HCT116 (cell line): Measurements from ENCODE around the gene GRSF1. TPM values are rescaled to one million over a fixed set of nuclear protein-coding genes. Genes with fewer than 3 reads are reported as not detected.

Experiments
- ATAC-seq: fragments of 200-7000 bp; cut with Tn5 transposase; 2 replicates; pipeline ENCODE4 v1.9.1; 2020; ENCODE audit warnings: mild to moderate bottlenecking, moderate library complexity
- BruUV-seq: library from RNA; stranded (reverse); fragments of 400-500 nt; replicated peaks from 2 replicates; lab custom pipeline; 2021; lab: Mats Ljungman, UMichigan
- CTCF ChIA-PET: fragments of 300-600 bp; sonication (Branson Sonifier 250); formaldehyde crosslinking; loops from one replicate; lab custom pipeline; 2021; ENCODE audit warnings: antibody characterized with exemption; lab: Charles Lee
- POLR2A ChIA-PET: fragments of 300-600, 350-600 bp; sonication (Branson Sonifier 250); formaldehyde crosslinking; loops from one replicate; lab custom pipeline; 2021; ENCODE audit warnings: antibody characterized with exemption; lab: Charles Lee
- RAD21 ChIA-PET, 2 experiments: fragments of 300-600 bp; sonication (Branson Sonifier 250); formaldehyde crosslinking; loops; one replicate each; lab custom pipeline; 2023; ENCODE audit warnings: low total read pairs in 2 of 2; ENCODE audit not compliant: uncharacterized antibody in 2 of 2, unreplicated experiment in 2 of 2, low non-redundant PET in 1 of 2; lab: Charles Lee
- DNase-seq: peaks from one replicate; pipeline ENCODE4 v3.0.0-alpha.2; 2010; ENCODE audit warnings: low read depth, low spot score
- H2AFZ ChIP-seq: fragments of 200-600 bp; shearing (Covaris generic), sonication (generic); 2 replicates; pipeline ENCODE4 v1.6.1; 2017; ENCODE audit warnings: low read depth, mixed run types, mixed read lengths, antibody characterized with exemption, low read length; ENCODE audit not compliant: poor library complexity, severe bottlenecking
- H3K27ac ChIP-seq: 2 replicates; pipeline ENCODE4 v1.5.1; 2012; ENCODE audit warnings: low read depth, low read length
- H3K27me3 ChIP-seq: fragments of 200-600 bp; sonication (generic); 2 replicates; pipeline ENCODE4 v1.6.1; 2016; ENCODE audit warnings: mixed run types, low read length, mixed read lengths; ENCODE audit not compliant: insufficient read depth
- H3K36me3 ChIP-seq, 2 experiments: fragments of 200-500 bp in 1 of 2; fragments of 200-600 bp in 1 of 2; sonication (Bioruptor generic) in 1 of 2; sonication (generic) in 1 of 2; 2 replicates each; pipeline versions ENCODE4 v1.5.1 to v1.6.1; 2014 to 2016; ENCODE audit warnings: low read length in 2 of 2, inconsistent platforms in 1 of 2, mixed read lengths in 1 of 2, mixed run types in 1 of 2; ENCODE audit not compliant: insufficient read depth in 2 of 2, control insufficient read depth in 1 of 2
- H3K4me1 ChIP-seq, 2 experiments: fragments of 200-600 bp in 1 of 2; sonication (generic) in 1 of 2; 2 replicates each; pipeline versions ENCODE4 v1.5.1 to v1.6.1; 2012 to 2017; ENCODE audit warnings: low read length in 2 of 2, inconsistent platforms in 1 of 2, mild to moderate bottlenecking in 1 of 2, mixed read lengths in 1 of 2, mixed run types in 1 of 2, moderate library complexity in 1 of 2; ENCODE audit not compliant: insufficient read depth in 2 of 2, control insufficient read depth in 1 of 2
- H3K4me2 ChIP-seq: fragments of 200-600 bp; sonication (generic); 2 replicates; pipeline ENCODE4 v1.6.1; 2017; ENCODE audit warnings: mixed run types, low read length, mixed read lengths
- H3K4me3 ChIP-seq, 2 experiments: fragments of 200-600 bp in 1 of 2; sonication (generic) in 1 of 2; replicated peaks in 1 of 2; 2 replicates each; pipeline ENCODE4 v1.5.1; 2011 to 2016; ENCODE audit warnings: low read length in 2 of 2, control low read depth in 1 of 2, low read depth in 1 of 2, mild to moderate bottlenecking in 1 of 2, mixed read lengths in 1 of 2, mixed run types in 1 of 2
- H3K79me2 ChIP-seq: fragments of 200-600 bp; sonication (generic); 2 replicates; pipeline ENCODE4 v1.6.1; 2017; ENCODE audit warnings: mild to moderate bottlenecking, mixed run types, low read length, moderate library complexity, mixed read lengths; ENCODE audit not compliant: insufficient read depth
- H3K9ac ChIP-seq: fragments of 200-600 bp; sonication (generic); 2 replicates; pipeline ENCODE4 v1.6.1; 2016; ENCODE audit warnings: low read length, mixed read lengths
- H3K9me2 ChIP-seq: fragments of 200-600 bp; sonication (generic), shearing (Covaris generic); 2 replicates; pipeline ENCODE4 v1.6.1; 2017; ENCODE audit warnings: mixed run types, mild to moderate bottlenecking, moderate library complexity; ENCODE audit not compliant: insufficient read depth
- H3K9me3 ChIP-seq, 2 experiments: fragments of 200-500 bp in 1 of 2; fragments of 200-600 bp in 1 of 2; sonication (Bioruptor generic) in 1 of 2; sonication (generic) in 1 of 2; 2 replicates each; pipeline ENCODE4 v1.6.1; 2014 to 2017; ENCODE audit warnings: low read length in 2 of 2, mixed read lengths in 2 of 2, inconsistent platforms in 1 of 2, low read depth in 1 of 2, mild to moderate bottlenecking in 1 of 2, mixed run types in 1 of 2, moderate library complexity in 1 of 2; ENCODE audit not compliant: control insufficient read depth in 1 of 2, insufficient read depth in 1 of 2
- H4K20me1 ChIP-seq: fragments of 200-600 bp; sonication (generic), shearing (Covaris generic); 2 replicates; pipeline ENCODE4 v1.6.1; 2017; ENCODE audit warnings: mixed run types, mild to moderate bottlenecking, moderate library complexity; ENCODE audit not compliant: insufficient read depth
- CBX3 ChIP-seq: IDR thresholded peaks from 2 replicates; pipeline ENCODE4 v1.6.1; 2012; ENCODE audit warnings: low read depth
- EGR1 ChIP-seq: IDR thresholded peaks from 2 replicates; pipeline ENCODE4 v1.6.1; 2012; ENCODE audit warnings: low read depth
- ELF1 ChIP-seq: IDR thresholded peaks from 2 replicates; pipeline ENCODE4 v1.6.1; 2012; ENCODE audit warnings: low read depth, borderline replicate concordance
- EZH2 ChIP-seq: fragments of 200-600 bp; sonication (generic); IDR thresholded peaks from 2 replicates; pipeline ENCODE4 v1.6.1; 2017; ENCODE audit warnings: antibody characterized with exemption, mixed run types
- FOSL1 ChIP-seq: IDR thresholded peaks from 2 replicates; pipeline ENCODE4 v1.6.1; 2012; ENCODE audit warnings: low read depth
- JUND ChIP-seq: IDR thresholded peaks from 2 replicates; pipeline ENCODE4 v1.6.1; 2012
- MAX ChIP-seq: IDR thresholded peaks from 2 replicates; pipeline ENCODE4 v1.6.1; 2012
- RAD21 ChIP-seq: IDR thresholded peaks from 2 replicates; pipeline ENCODE4 v1.6.1; 2012; ENCODE audit warnings: low read depth, mild to moderate bottlenecking
- SIN3A ChIP-seq: IDR thresholded peaks from 2 replicates; pipeline ENCODE4 v1.6.1; 2012; ENCODE audit warnings: low read depth
- SRF ChIP-seq: IDR thresholded peaks from 2 replicates; pipeline ENCODE4 v1.6.1; 2012; ENCODE audit warnings: low read depth
- TCF7L2 ChIP-seq: IDR thresholded peaks from 2 replicates; pipeline ENCODE4 v1.7.0; 2011; ENCODE audit warnings: borderline replicate concordance, inconsistent platforms; ENCODE audit not compliant: insufficient read depth, insufficient read length; ENCODE audit errors: extremely low read depth
- YY1 ChIP-seq: IDR thresholded peaks from 2 replicates; pipeline ENCODE4 v1.6.1; 2011; ENCODE audit warnings: low read length, low read depth, moderate library complexity, mild to moderate bottlenecking; ENCODE audit not compliant: insufficient replicate concordance; ENCODE audit errors: extremely low read depth
- intact Hi-C: fragments of 100-400 bp; cut with micrococcal nuclease; formaldehyde crosslinking; loops from 2 replicates; pipeline ENCODE4 v1.10.0; 2022
- total RNA-seq: library from RNA; stranded (reverse); gene quantifications from one replicate; pipeline ENCODE4 v1.2.1, GENCODE V29; 2021; ENCODE audit not compliant: unreplicated experiment
- TF ChIP-seq, protein P1 (sequence below): IDR thresholded peaks from 2 replicates; pipeline ENCODE4 v1.6.1; 2012
- TF ChIP-seq, protein P2 (sequence below): IDR thresholded peaks from 2 replicates; pipeline ENCODE4 v1.6.1; 2011; ENCODE audit warnings: mild to moderate bottlenecking, low read length, moderate library complexity; ENCODE audit not compliant: insufficient replicate concordance; ENCODE audit errors: extremely low read depth

Gene GRSF1
- total RNA-seq, 1 experiment from 2014 or later, result 131 TPM

DNA sequence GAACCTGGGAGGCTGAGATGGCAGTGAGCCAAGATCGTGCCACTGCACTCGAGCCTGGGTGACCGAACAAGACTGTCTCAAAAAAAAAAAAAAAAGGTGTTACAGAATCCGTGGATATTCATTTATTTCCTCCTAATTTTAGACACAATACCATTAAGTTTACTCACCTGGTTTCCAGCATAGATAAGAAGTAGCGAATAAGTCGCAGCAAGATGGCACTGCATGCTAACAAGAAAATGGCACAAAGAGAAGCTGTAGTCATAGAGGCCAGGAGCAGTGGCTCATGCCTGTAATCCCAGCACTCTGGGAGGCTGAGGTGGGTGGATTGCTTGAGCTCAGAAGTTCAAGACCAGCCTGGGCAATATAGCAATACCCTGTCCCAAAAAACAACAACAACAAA lies 45.5 kb upstream of the GRSF1 start:
- POLR2A ChIA-PET, result no interaction called here
- CTCF ChIA-PET, result no interaction called here
- DNase-seq, result no peak
- Histone ChIP-seq H3K4me1 (no peaks in the 10 kb centered on the region), H4K20me1 (no peaks in the 10 kb centered on the region), H3K4me3 (no peak overlapping the region), H3K79me2 (no peaks in the 10 kb centered on the region), H3K27me3 (no peaks in the 10 kb centered on the region), H3K9me3 (no peaks in the 10 kb centered on the region), H3K27ac (no peak overlapping the region), H2AFZ (no peak overlapping the region), H3K9me2 (no peaks in the 10 kb centered on the region), H3K36me3 (no peaks in the 10 kb centered on the region), H3K9ac (no peak overlapping the region), H3K4me2 (no peak overlapping the region)
- no TSS peak for BruUV-seq
- RAD21 ChIA-PET, result no interaction called here
- no peak for TF ChIP-seq YY1
- TF ChIP-seq, protein P1, sequence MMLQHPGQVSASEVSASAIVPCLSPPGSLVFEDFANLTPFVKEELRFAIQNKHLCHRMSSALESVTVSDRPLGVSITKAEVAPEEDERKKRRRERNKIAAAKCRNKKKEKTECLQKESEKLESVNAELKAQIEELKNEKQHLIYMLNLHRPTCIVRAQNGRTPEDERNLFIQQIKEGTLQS, result no peak
- TF ChIP-seq MAX, result no peak
- intact Hi-C loops, result no loop called here
- ATAC-seq, result no peak

GRCh38 chr4:70880739-70881138 lies 41.0 kb upstream of the GRSF1 start:
- BruUV-seq, result no TSS peak
- CTCF ChIA-PET, result no interaction called here
- Histone ChIP-seq H4K20me1 (no peaks in the 10 kb centered on the region), H3K4me3 (no peak overlapping the region), H2AFZ (no peak overlapping the region), H3K4me2 (no peak overlapping the region), H3K36me3 (no peaks in the 10 kb centered on the region), H3K9ac (no peak overlapping the region), H3K4me1 (no peaks in the 10 kb centered on the region), H3K9me2 (no peaks in the 10 kb centered on the region), H3K27me3 (no peaks in the 10 kb centered on the region), H3K79me2 (no peaks in the 10 kb centered on the region), H3K27ac (no peak overlapping the region), H3K9me3 (no peaks in the 10 kb centered on the region)
- POLR2A ChIA-PET, result no interaction called here
- TF ChIP-seq RAD21, result no peak
- no peak for TF ChIP-seq JUND
- TF ChIP-seq, protein P2, sequence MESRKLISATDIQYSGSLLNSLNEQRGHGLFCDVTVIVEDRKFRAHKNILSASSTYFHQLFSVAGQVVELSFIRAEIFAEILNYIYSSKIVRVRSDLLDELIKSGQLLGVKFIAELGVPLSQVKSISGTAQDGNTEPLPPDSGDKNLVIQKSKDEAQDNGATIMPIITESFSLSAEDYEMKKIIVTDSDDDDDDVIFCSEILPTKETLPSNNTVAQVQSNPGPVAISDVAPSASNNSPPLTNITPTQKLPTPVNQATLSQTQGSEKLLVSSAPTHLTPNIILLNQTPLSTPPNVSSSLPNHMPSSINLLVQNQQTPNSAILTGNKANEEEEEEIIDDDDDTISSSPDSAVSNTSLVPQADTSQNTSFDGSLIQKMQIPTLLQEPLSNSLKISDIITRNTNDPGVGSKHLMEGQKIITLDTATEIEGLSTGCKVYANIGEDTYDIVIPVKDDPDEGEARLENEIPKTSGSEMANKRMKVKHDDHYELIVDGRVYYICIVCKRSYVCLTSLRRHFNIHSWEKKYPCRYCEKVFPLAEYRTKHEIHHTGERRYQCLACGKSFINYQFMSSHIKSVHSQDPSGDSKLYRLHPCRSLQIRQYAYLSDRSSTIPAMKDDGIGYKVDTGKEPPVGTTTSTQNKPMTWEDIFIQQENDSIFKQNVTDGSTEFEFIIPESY, result no peak
- no peak for TF ChIP-seq EGR1
- TF ChIP-seq CBX3, result no peak
- TF ChIP-seq EZH2, result no peak
- TF ChIP-seq MAX, result no peak
- no peak for TF ChIP-seq SRF
- TF ChIP-seq SIN3A, result no peak
- no peak for TF ChIP-seq ELF1
- no peak for TF ChIP-seq TCF7L2
- TF ChIP-seq, protein P1, result no peak
- no peak for TF ChIP-seq FOSL1
- RAD21 ChIA-PET, result no interaction called here
- DNase-seq (no peak), ATAC-seq (no peak)
- intact Hi-C loops, result no loop called here
